Left renal cortex interstitium (tissue), 4 donors: Measurements from ENCODE around the gene ACSL5. TPM values are rescaled to one million over a fixed set of nuclear protein-coding genes. Genes with fewer than 3 reads are reported as not detected.
"Not testable (repeated sequence)": the region's sequence is repeated elsewhere in the genome, so short reads cannot be mapped to it uniquely, and the experiment has no call there.

Source experiments
- DNase-seq, 4 donors: peaks; one replicate each; pipeline ENCODE4 v3.0.0-alpha.2; 2013; ENCODE audit warnings: low read depth in 4 of 4, low spot score in 2 of 4, missing footprints in 1 of 4
- polyA plus RNA-seq, 4 donors: library from polyadenylated mRNA; unstranded; fragments of 120-200 nt; gene quantifications; one replicate each; pipeline ENCODE4 v1.2.1, GENCODE V29; 2013; ENCODE audit not compliant: insufficient read length in 4 of 4

Gene ACSL5
- polyA plus RNA-seq, 4 donors, result 3.8 to 6.2 (median 5.0) TPM

GRCh38 chr10:112349521-112350085, 24.3 kb upstream of the ACSL5 start:
- DNase-seq, result no peak

GRCh38 chr10:112351146-112351545, 22.8 kb upstream of the ACSL5 start:
- DNase-seq, result no peak

DNA sequence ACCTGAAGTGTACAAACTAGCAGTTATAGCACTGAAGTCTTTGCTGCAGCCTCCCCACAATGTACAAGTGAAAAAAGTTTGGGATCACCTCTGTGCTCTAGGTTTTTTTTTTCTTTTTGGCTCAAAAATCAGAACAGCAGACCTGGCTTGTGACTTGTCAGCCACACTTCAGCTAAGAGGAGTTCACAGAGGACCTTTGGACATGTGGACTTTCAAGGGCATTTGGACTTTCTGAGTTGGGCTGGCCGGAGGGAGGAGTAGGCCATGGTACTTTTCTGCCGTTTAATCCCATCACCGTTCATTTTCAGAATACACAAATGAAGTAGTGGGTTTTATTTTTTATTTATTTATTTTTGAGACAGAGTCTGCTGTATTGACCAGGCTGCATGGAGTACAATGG, 21.9 kb upstream of the ACSL5 start:
- no peak for DNase-seq

DNA sequence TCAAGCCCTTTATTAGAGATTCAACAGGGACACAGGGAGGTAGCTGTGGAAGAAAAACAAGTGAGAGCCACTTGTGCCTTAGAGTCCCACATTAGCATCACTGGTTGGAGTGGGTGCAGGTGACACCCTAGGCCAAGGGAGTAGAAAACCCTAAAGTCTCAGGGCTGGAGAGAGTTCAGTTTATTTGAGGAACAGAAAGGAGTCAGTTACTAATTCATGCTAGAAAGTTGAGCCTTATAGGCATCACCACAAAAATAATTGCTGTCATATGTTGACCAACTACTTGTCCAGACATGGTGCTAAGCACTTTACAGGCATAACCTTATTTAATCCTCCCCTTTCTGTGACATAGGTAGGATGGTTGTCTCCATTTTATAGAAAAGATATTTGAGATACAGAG, 20.9 kb upstream of the ACSL5 start:
- no peak for DNase-seq

DNA sequence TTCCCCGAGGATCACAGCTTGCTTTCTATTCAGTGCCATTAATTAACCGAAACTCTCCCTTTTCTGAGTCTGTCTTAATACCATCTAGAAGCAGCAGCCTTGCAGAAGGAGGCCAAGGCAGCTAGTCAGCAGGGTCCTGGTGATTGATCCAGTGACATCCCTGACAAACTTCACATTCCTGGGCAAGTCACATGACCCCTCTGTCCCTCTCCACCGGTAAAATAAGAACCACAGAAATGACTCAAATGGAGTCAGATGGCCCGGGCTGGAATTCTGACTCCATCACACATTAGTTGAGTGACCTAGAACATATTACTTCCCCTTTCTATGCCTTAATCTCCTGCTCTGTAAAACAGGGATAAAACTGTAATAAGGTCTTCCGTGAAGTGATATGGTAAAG, 17.2 kb upstream of the ACSL5 start:
- DNase-seq, result no peak

DNA sequence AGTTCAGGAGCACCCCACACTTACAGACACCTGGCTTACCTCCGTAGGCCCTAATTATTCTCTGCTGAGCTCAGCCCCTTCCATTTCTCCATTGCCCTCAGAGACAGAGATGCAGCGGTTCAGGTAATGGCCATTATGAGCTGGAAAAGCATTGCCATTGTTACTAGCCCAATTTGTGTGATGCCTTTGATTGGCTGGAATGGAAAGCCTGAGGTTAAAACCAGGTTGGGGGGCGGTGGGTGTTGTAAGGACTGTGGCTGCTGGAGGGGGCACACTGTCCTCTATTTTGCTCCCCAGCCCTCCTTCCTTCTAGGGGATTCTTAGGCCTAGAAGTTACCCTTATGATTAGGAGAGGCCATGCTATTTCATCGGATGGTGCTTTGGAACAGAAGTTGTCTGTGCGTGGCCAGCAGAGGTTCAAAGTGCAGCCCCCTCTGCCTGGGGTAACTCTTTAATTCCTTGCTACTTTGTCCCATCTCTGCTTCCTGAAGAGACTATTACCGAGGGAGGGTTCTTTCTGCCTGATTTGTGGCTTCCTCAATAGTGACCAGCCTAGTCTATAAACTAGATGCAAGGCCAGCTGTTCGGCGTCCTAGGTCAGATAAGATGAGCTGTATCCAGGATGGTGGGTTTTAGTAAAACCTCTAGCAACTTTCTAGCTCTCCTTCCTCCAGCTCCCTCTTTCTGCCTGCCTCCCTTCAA, 14.2 kb upstream of the ACSL5 start:
- DNase-seq, result no peak

DNA sequence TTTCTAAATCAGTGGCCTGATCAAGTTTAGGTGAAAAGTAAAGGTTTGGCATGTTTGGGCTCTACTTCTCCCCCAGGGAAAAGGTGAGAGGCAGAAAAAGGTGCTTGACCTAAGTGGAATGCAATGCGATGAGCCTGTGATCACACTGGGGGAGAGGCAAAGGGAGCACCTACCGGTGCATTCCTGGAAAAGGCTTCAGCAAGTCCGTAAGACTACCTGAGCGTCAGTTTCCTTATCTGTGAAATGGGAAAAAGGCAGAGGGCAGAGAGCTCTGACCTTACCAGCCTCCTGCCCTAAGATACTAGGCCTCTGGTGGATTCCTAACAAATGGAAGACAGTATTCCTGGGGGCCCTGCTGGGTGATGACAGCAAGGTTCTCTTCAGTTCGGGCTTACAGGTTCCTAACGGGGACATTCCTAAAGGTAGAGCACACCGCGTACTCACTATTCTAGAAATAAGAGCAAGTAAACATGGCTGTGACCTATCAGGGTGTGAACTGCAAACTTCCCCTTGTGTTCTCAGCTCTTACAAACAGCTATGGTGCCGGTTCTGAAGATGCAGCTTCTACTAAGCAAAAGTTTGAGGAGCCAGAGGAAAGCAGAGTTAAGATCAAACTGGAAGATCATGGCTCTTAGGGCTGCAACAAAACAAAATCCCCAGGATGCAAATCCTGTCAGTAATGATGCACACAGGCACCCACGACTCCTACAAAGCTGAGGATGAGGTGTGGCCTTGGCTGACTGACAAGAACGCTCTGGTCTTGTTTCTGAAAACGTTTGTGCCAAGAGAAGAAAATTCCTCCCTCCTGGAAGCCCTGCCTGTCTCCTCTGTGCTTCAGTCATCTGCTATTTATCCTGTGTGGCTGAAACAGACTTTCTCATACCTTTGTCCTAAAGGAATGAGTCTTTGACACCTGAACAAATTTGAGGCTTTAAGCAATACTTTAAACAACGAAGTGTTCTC, 13.3 kb upstream of the ACSL5 start:
- no peak for DNase-seq

DNA sequence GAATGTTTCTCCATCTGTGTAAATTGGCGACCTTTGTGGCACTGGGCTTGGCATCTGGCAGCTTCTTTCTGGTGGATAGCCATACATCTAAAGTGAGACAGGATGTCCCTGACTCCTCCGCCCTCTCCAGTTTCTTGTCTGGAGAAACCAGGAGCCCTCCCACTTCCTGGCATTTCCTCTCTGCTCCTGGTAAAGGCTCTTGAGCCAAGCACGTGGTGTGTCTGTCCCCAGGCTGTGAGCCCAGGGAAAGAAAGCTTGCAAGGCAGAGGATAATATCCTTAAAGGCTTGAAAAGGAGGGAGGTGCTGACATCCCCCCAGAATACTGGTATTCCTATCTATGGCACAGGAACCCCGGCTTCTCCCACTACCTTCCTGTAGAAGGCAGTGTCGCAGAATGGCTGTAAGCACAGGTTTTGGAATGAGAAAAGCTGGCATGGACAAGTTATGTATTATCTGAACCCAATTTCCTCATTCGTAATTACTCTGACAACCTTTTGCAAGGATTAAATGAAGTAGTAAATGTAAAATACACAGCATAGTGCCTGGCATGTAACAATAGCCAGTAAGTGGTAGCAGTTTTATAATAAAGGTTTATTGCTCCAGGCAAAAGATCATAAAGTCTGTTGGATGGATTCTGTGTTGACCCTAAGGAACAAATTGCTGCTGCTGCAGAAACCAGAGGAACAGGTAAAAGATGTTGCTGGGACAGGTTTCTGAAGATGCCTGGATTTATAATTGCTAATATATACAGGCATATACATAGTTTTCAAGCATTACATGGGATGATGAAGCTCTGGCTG, 11.8 kb upstream of the ACSL5 start:
- DNase-seq, result peak; percentile 2 to 32 (median 26)

DNA sequence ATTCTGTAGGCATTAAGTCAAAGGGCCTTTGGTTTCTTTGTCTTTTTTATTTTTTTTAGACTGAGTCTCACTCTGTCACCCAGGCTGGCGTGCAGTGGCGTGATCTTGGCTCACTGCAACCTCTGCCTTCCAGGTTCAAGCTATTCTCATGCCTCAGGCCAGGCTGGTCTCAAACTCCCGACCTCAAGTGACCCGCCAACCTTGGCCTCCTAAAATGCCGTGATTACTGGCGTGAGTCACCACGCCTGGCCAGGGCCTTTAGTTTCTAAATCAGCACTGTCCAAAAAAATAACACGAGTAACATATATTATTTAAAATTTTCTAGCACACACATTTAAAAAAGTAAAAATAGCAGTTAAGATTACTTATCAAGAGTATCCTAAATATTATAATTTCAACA, 11.1 kb upstream of the ACSL5 start:
- DNase-seq, result no peak

DNA sequence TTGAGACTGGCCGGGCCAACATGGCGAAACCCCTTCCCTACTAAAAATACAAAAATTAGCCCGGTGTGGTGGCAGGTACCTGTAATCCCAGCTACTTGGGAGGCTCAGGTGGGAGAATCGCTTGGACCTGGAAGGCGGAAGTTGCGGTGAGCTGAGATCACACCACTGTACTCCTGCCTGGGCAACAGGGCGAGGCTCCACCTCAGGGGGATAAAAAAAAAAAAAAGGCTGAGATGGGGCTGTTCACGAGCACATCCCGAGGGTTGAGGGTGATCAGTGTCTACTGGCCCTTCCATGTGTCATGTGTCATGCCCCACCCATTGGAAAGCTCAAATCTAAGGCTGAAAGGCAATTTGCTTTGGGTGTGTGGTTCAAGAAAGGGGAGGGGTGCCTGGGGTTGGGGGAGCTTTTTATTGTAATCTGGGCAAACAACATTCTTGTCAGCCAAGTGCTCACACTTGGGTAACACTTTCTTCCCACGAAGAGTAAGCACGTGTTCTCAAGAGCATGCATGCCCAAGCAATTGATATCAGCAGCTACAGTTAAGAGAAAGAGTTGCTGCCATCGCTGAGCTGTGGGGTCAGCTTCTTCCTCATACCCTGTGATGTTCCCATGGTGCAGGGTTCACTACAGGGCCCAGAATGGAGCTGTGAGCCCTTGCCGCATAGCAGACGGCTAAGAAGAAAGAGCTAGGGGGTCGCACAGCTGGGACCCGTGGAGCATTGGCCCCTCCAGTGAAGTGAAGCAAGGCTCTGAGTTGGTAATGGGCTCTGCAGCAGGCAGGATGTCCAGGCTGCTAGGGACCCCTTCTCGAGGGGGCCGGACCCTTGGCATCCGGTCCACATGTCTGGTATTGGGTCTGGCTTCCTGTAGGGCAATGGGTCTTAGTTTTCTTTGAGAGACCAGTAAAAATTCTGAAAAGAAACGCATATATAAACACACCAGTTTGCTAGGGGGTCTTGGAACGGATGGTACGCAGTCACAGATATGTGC, 9.9 kb upstream of the ACSL5 start:
- no peak for DNase-seq

- DNase-seq, result no peak
These were observed 8.9 kb upstream of the ACSL5 start for GRCh38 chr10:112365014-112365432.

GRCh38 chr10:112365451-112365850, 8.5 kb upstream of the ACSL5 start:
- no peak for DNase-seq

GRCh38 chr10:112366992-112367391, 6.9 kb upstream of the ACSL5 start:
- no peak for DNase-seq

DNA sequence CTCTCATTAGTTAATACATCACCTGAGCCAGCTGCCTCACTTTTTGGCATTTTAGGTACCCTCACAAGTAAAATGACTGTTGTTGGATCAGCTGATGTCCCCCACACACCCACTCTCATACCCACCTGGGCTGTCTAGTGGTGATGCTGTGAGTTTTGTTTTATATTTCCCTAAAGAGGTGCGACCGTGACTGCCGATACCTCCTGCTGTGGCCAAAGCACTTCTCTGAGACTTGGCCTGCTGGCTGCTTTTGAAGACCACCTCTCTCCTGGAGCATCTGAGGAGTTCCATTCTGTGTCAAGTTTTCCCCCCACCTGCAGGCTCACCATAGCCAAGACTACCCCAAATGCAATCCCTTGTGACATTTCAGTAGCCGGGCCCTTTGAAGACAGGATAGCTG, 6.4 kb upstream of the ACSL5 start:
- no peak for DNase-seq

- DNase-seq, result no peak
These were observed 4.2 kb upstream of the ACSL5 start for GRCh38 chr10:112369495-112370423.

GRCh38 chr10:112370424-112370819, 3.5 kb upstream of the ACSL5 start:
- no peak for DNase-seq

DNA sequence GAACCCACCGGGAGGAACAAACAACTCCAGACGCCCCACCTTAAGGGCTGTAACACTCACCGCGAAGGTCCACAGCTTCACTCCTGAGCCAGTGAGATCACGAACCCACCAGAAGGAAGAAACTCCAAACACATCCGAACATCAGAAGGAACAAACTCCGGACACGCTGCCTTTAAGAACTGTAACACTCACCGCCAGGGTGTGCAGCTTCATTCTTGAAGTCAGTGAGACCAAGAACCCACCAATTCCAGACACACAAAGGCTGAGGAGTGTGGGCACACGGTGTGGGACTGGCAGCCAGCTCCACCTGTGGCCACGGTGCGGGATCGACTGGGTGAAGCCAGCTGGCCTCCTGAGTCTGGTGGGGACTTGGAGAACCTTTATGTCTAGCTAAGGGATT, 2.6 kb upstream of the ACSL5 start:
- DNase-seq, result not testable (repeated sequence)

DNA sequence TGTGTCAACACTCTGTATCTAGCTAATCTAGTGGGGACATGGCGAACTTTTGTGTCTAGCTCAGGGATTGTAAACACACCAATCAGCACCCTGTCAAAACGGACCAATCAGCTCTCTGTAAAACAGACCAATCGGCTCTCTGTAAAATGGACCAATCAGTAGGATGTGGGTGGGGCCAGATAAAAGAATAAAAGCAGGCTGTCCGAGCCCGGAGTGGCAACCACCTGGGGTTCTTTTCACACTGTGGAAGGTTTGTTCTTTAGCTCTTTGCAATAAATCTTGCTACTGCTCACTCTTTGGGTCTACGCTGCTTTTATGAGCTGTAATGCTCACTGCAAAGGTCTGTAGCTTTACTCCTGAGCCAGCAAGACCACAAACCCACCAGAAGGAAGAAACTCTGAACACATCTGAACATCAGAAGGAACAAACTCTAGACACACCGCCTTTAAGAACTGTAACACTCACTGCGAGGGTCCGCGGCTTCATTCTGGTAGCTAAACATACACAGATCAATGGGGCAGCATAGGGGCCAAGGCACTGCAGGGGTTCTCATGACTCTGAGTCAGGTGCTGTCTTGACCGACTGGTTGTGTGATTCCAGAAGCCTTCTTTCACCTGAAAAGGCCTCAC, 1.6 kb upstream of the ACSL5 start:
- DNase-seq, result not testable (repeated sequence)
